H1 (cell line): Measurements from ENCODE around the gene PRKG2. TPM values are rescaled to one million over a fixed set of nuclear protein-coding genes. Genes with fewer than 3 reads are reported as not detected.

Experiments used
- CTCF ChIA-PET: fragments of 300-600 bp; sonication (Branson Sonifier 250); formaldehyde crosslinking; loops from one replicate; lab custom pipeline; 2021; ENCODE audit not compliant: partially characterized antibody; lab: Charles Lee
- POLR2A ChIA-PET: fragments of 300-600 bp; sonication (Branson Sonifier 250); formaldehyde crosslinking; loops from one replicate; lab custom pipeline; 2021; ENCODE audit warnings: inconsistent platforms; ENCODE audit not compliant: partially characterized antibody; lab: Charles Lee
- DNase-seq, 2 experiments: peaks; one replicate each; pipeline versions ENCODE4 v3.0.0 to v3.0.0-alpha.2; 2010 to 2022; ENCODE audit warnings: low spot score in 2 of 2, low read depth in 1 of 2, mixed read lengths in 1 of 2
- FAIRE-seq: peaks from 2 replicates; lab custom pipeline; 2011; peaks lifted over from hg19 to GRCh38; lab: Jason Lieb, UNC
- H2AFZ ChIP-seq: 2 replicates; pipeline ENCODE4 v1.8.1; 2012; ENCODE audit warnings: low read length, inconsistent platforms
- H2AK5ac ChIP-seq: 2 replicates; pipeline ENCODE4 v1.6.1; 2013; ENCODE audit warnings: low read depth, low read length
- H2BK120ac ChIP-seq: replicated peaks from 2 replicates; pipeline ENCODE3; 2013; ENCODE audit warnings: low read depth, low read length, inconsistent platforms
- H2BK12ac ChIP-seq: 2 replicates; pipeline ENCODE4 v1.6.1; 2013; ENCODE audit warnings: low read depth, low read length
- H2BK15ac ChIP-seq: 2 replicates; pipeline ENCODE4 v1.6.1; 2013; ENCODE audit warnings: low read length
- H2BK20ac ChIP-seq: 2 replicates; pipeline ENCODE4 v1.6.1; 2013; ENCODE audit warnings: low read length
- H2BK5ac ChIP-seq: 2 replicates; pipeline ENCODE4 v1.6.1; 2013; ENCODE audit warnings: low read depth, low read length
- H3K14ac ChIP-seq: 2 replicates; pipeline ENCODE4 v1.6.1; 2013; ENCODE audit warnings: inconsistent platforms; ENCODE audit not compliant: insufficient read length
- H3K18ac ChIP-seq: 2 replicates; pipeline ENCODE4 v1.6.1; 2013; ENCODE audit warnings: low read length; ENCODE audit errors: extremely low read depth
- H3K23ac ChIP-seq: 2 replicates; pipeline ENCODE4 v1.6.1; 2013; ENCODE audit warnings: inconsistent platforms; ENCODE audit not compliant: insufficient read length
- H3K23me2 ChIP-seq: 2 replicates; pipeline ENCODE4 v1.6.1; 2013; ENCODE audit warnings: low read depth, low read length
- H3K27ac ChIP-seq: 2 replicates; pipeline ENCODE4 v1.6.1; 2011; ENCODE audit warnings: low read depth, low read length, inconsistent platforms
- H3K27me3 ChIP-seq, 4 experiments: replicated peaks in 1 of 4; 1 replicate in 1 of 4; 2 replicates in 3 of 4; pipeline versions ENCODE4 v1.6.1 to v1.8.1; 2011 to 2013; ENCODE audit warnings: low read length in 3 of 4, mild to moderate bottlenecking in 3 of 4, inconsistent platforms in 2 of 4, mixed read lengths in 2 of 4, moderate library complexity in 1 of 4; ENCODE audit not compliant: control insufficient read depth in 3 of 4, insufficient read depth in 3 of 4; ENCODE audit errors: extremely low read depth in 1 of 4
- H3K36me3 ChIP-seq, 4 experiments: 2 replicates each; pipeline versions ENCODE4 v1.6.1 to v1.8.1; 2011 to 2013; ENCODE audit warnings: mild to moderate bottlenecking in 4 of 4, low read length in 3 of 4, moderate library complexity in 2 of 4, control low read depth in 1 of 4, inconsistent platforms in 1 of 4; ENCODE audit not compliant: insufficient read depth in 4 of 4, control insufficient read depth in 2 of 4
- H3K4ac ChIP-seq: replicated peaks from 2 replicates; pipeline ENCODE3; 2013; ENCODE audit warnings: low read length, low read depth, mixed read lengths, inconsistent platforms; ENCODE audit not compliant: insufficient read length
- H3K4me1 ChIP-seq, 4 experiments: replicated peaks in 1 of 4; 1 replicate in 1 of 4; 2 replicates in 3 of 4; pipeline versions ENCODE4 v1.6.1 to v1.8.1; 2011 to 2013; ENCODE audit warnings: low read length in 3 of 4, inconsistent platforms in 2 of 4, mixed read lengths in 1 of 4; ENCODE audit not compliant: insufficient read depth in 4 of 4, control insufficient read depth in 3 of 4
- H3K4me2 ChIP-seq, 2 experiments: 2 replicates each; pipeline versions ENCODE4 v1.6.1 to v1.8.1; 2011 to 2013; ENCODE audit warnings: low read depth in 2 of 2, low read length in 2 of 2, control low read depth in 1 of 2, inconsistent platforms in 1 of 2, mild to moderate bottlenecking in 1 of 2; ENCODE audit not compliant: insufficient read depth in 1 of 2
- H3K4me3 ChIP-seq, 4 experiments: fragments of 200-600, 300-600 bp in 1 of 4; sonication (generic), shearing (Covaris generic), sonication (Bioruptor Twin) in 1 of 4; 2 replicates each; pipeline versions ENCODE4 v1.5.1 to v1.8.1; 2011 to 2016; ENCODE audit warnings: low read length in 4 of 4, low read depth in 3 of 4, control low read depth in 2 of 4, inconsistent platforms in 2 of 4, mild to moderate bottlenecking in 2 of 4, mixed read lengths in 1 of 4, moderate library complexity in 1 of 4; ENCODE audit not compliant: insufficient read depth in 2 of 4; ENCODE audit errors: extremely low read depth in 1 of 4
- H3K56ac ChIP-seq: replicated peaks from 2 replicates; pipeline ENCODE3; 2013; ENCODE audit warnings: low read depth, mild to moderate bottlenecking, mixed read lengths, low read length, inconsistent platforms; ENCODE audit not compliant: insufficient read length
- H3K79me1 ChIP-seq: 2 replicates; pipeline ENCODE4 v1.6.1; 2013; ENCODE audit warnings: low read depth, low read length, control low read depth
- H3K79me2 ChIP-seq, 2 experiments: 2 replicates each; pipeline versions ENCODE4 v1.6.1 to v1.8.1; 2012 to 2013; ENCODE audit warnings: low read length in 2 of 2, mild to moderate bottlenecking in 2 of 2, inconsistent platforms in 1 of 2; ENCODE audit not compliant: insufficient read depth in 2 of 2, control insufficient read depth in 1 of 2
- H3K9ac ChIP-seq, 4 experiments: replicated peaks in 1 of 4; 1 replicate in 1 of 4; 2 replicates in 3 of 4; pipeline versions ENCODE4 v1.6.1 to v1.8.1; 2011 to 2013; ENCODE audit warnings: low read depth in 3 of 4, low read length in 3 of 4, control low read depth in 2 of 4, mild to moderate bottlenecking in 2 of 4, moderate library complexity in 2 of 4, inconsistent platforms in 1 of 4; ENCODE audit errors: extremely low read depth in 1 of 4
- H3K9me3 ChIP-seq, 2 experiments: 2 replicates each; pipeline versions ENCODE4 v1.6.1 to v1.8.1; 2012 to 2013; ENCODE audit warnings: mild to moderate bottlenecking in 2 of 2, moderate library complexity in 2 of 2, control low read depth in 1 of 2, inconsistent platforms in 1 of 2, low read depth in 1 of 2, low read length in 1 of 2, mixed read lengths in 1 of 2; ENCODE audit not compliant: insufficient read depth in 2 of 2
- H4K20me1 ChIP-seq, 2 experiments: replicated peaks in 1 of 2; 2 replicates each; pipeline versions ENCODE3 to v1.8.1; 2011 to 2013; ENCODE audit warnings: inconsistent platforms in 2 of 2, low read length in 2 of 2, mild to moderate bottlenecking in 1 of 2; ENCODE audit not compliant: insufficient read depth in 2 of 2, control insufficient read depth in 1 of 2
- H4K5ac ChIP-seq: 2 replicates; pipeline ENCODE4 v1.6.1; 2013; ENCODE audit warnings: low read length, low read depth, mixed read lengths, inconsistent platforms; ENCODE audit not compliant: insufficient read length
- H4K8ac ChIP-seq: 2 replicates; pipeline ENCODE4 v1.8.0; 2013; ENCODE audit warnings: mild to moderate bottlenecking, moderate library complexity, low read length, inconsistent platforms; ENCODE audit not compliant: insufficient read depth; ENCODE audit errors: extremely low read depth
- H4K91ac ChIP-seq: replicated peaks from 2 replicates; pipeline ENCODE3; 2013; ENCODE audit warnings: low read length, mixed read lengths, inconsistent platforms; ENCODE audit not compliant: insufficient read length
- HDAC2 ChIP-seq, 2 experiments: fragments of 300-600 bp in 1 of 2; sonication (generic) in 1 of 2; IDR thresholded peaks; 2 replicates each; pipeline ENCODE4 v1.6.1; 2011 to 2012; ENCODE audit warnings: low read depth in 2 of 2, low read length in 2 of 2, mild to moderate bottlenecking in 2 of 2, moderate library complexity in 2 of 2, borderline replicate concordance in 1 of 2, inconsistent platforms in 1 of 2
- SIN3A ChIP-seq, 2 experiments: IDR thresholded peaks in 1 of 2; conservative IDR thresholded peaks in 1 of 2; 2 replicates each; pipeline ENCODE4 v1.6.1; 2011 to 2012; ENCODE audit warnings: low read length in 2 of 2, improper control_type of control experiment in 1 of 2, low read depth in 1 of 2, mild to moderate bottlenecking in 1 of 2
- SP4 ChIP-seq: IDR thresholded peaks from 2 replicates; pipeline ENCODE4 v1.6.1; 2012; ENCODE audit warnings: low read length, inconsistent platforms
- SRF ChIP-seq: IDR thresholded peaks from 2 replicates; pipeline ENCODE4 v1.6.1; 2011; ENCODE audit warnings: mild to moderate bottlenecking, low read depth, low read length, moderate library complexity
- TEAD4 ChIP-seq: IDR thresholded peaks from 2 replicates; pipeline ENCODE4 v1.6.1; 2012; ENCODE audit warnings: low read depth, low read length, inconsistent platforms, mixed read lengths
- WGBS, 2 experiments: shearing (Covaris generic) in 1 of 2; methylation state at CpG; one replicate each; pipeline versions ENCODE4 v1.1.6 to v1.1.7; 2013 to 2015; ENCODE audit warnings: low lambda C conversion rate in 2 of 2, mixed read lengths in 2 of 2, inconsistent platforms in 1 of 2, low coverage in 1 of 2, missing lambda C conversion rate in 1 of 2; ENCODE audit not compliant: insufficient replicate concordance in 2 of 2, insufficient coverage in 1 of 2, insufficient read length in 1 of 2; ENCODE audit errors: extremely low coverage in 1 of 2, missing lambda C conversion rate in 1 of 2; 5-methylcytosine and 5-hydroxymethylcytosine counted together
- polyA plus RNA-seq, 7 experiments: library from polyadenylated mRNA; depleted of rRNA in 3 of 7; stranded (reverse) in 5 of 7; unstranded in 2 of 7; fragments of >200 nt in 5 of 7; fragments of 200-250 nt in 2 of 7; gene quantifications; 1 replicate in 5 of 7; 2 replicates in 1 of 7; 4 replicates in 1 of 7; pipeline versions ENCODE4 v1.2.1 to v1.2.3, GENCODE V29; 2011 to 2013; ENCODE audit warnings: missing spikeins in 2 of 7, mixed read lengths in 2 of 7
- total RNA-seq: library from RNA; stranded (reverse); fragmentation: NEBNext Ultra II Directional; extraction: Animal tissue kit (Norgen Biotek cat#: 25700); gene quantifications from 2 replicates; pipeline ENCODE4 v1.2.1, GENCODE V29; 2021

The PRKG2 gene
- total and polyA plus RNA-seq, 2 of the 8 experiments (the other 6 are each of a cell fraction or from before 2014, with no cell fraction given), result 0.45 to 1.2 TPM

GRCh38 chr4:81205302-81205701 is 9.7 kb downstream of the PRKG2 start:
- Histone ChIP-seq H2AK5ac (no peak overlapping the region), H4K91ac (no peak overlapping the region), H3K56ac (no peak overlapping the region), H3K4me2 (no peak overlapping the region), H2BK15ac (no peak overlapping the region), H3K23ac (no peak overlapping the region), H2BK120ac (no peak overlapping the region), H3K14ac (no peak overlapping the region), H3K36me3 (no peaks in the 10 kb centered on the region), H4K8ac (no peak overlapping the region), H2AFZ (no peak overlapping the region), H3K4me1 (no peaks in the 10 kb centered on the region), H2BK5ac (no peak overlapping the region), H3K79me1 (no peaks in the 10 kb centered on the region), H3K23me2 (no peaks in the 10 kb centered on the region), H3K4me3 (no peak overlapping the region), H4K5ac (no peak overlapping the region), H3K18ac (no peak overlapping the region), H3K27ac (no peak overlapping the region), H3K4ac (no peak overlapping the region), H3K9me3 (no peaks in the 10 kb centered on the region), H2BK12ac (no peak overlapping the region), H4K20me1 (no peaks in the 10 kb centered on the region), H3K27me3 (no peaks in the 10 kb centered on the region), H3K79me2 (no peaks in the 10 kb centered on the region), H2BK20ac (no peak overlapping the region), H3K9ac (no peak overlapping the region)
- ChIA-PET CTCF (interaction anchor here (0.6 to 0.9 kb wide), 4 partner anchors 22 to 136 kb away, joined by 3 read pairs; no protein-coding TSS in a partner anchor), POLR2A (no interaction called here)
- DNase-seq, result no peak
- FAIRE-seq, result no peak
- WGBS, 2 experiments, result 97% methylated on average over 2 of the region's 2 CpGs; no CpG with 5 or more reads in 1 of the 2 experiments
- no peak for TF ChIP-seq SRF
- TF ChIP-seq HDAC2 (IDR thresholded peaks at IDR 0.05; ENCODE audit: borderline replicate concordance in 1 of 2, low read depth in 2 of 2, low read length in 2 of 2), result no peak
- no peak for TF ChIP-seq SP4
- TF ChIP-seq SIN3A (conservative IDR thresholded peaks at IDR 0.05 in 1 of 2, IDR thresholded peaks at IDR 0.05 in 1 of 2; ENCODE audit: low read depth in 1 of 2, low read length in 2 of 2), result no peak
- no peak for TF ChIP-seq TEAD4
